Neural cell (in vitro differentiated cells): ENCODE results near the gene TNS1. TPM values are rescaled to one million over a fixed set of nuclear protein-coding genes. Genes with fewer than 3 reads are reported as not detected.

Experiments
- H2AFZ ChIP-seq: fragments of 200-600, 300-800 bp; sonication (generic), shearing (Covaris generic); 2 replicates; pipeline ENCODE4 v1.6.0; 2014; ENCODE audit warnings: low read depth, mild to moderate bottlenecking, antibody characterized with exemption, low read length, moderate library complexity
- H3F3A ChIP-seq: fragments of 200-600 bp; shearing (Covaris generic); 2 replicates; pipeline ENCODE4 v1.6.1; 2016; ENCODE audit warnings: mild to moderate bottlenecking, moderate library complexity, mixed read lengths, antibody characterized with exemption, low read length; ENCODE audit not compliant: insufficient read depth, poor library complexity, severe bottlenecking
- H3K27ac ChIP-seq: fragments of 200-600, 300-800 bp; sonication (generic), shearing (Covaris generic); 2 replicates; pipeline ENCODE4 v1.5.1; 2014; ENCODE audit warnings: mild to moderate bottlenecking, low read length, moderate library complexity
- H3K27me3 ChIP-seq: fragments of 300-800, 200-600 bp; sonication (generic), shearing (Covaris generic); 2 replicates; pipeline ENCODE4 v1.6.0; 2014; ENCODE audit warnings: mild to moderate bottlenecking, low read depth, low read length, moderate library complexity; ENCODE audit not compliant: insufficient read depth
- H3K36me3 ChIP-seq: fragments of 300-800, 200-600 bp; sonication (generic), shearing (Covaris generic); 2 replicates; pipeline ENCODE4 v1.5.1; 2014; ENCODE audit warnings: mild to moderate bottlenecking, antibody characterized with exemption, low read length, moderate library complexity; ENCODE audit not compliant: insufficient read depth
- H3K4me2 ChIP-seq: fragments of 300-800, 200-600 bp; sonication (generic), shearing (Covaris generic); 2 replicates; pipeline ENCODE4 v1.6.0; 2014; ENCODE audit warnings: mild to moderate bottlenecking, low read length
- H3K4me3 ChIP-seq: fragments of 300-800, 200-600 bp; sonication (generic), shearing (Covaris generic); 2 replicates; pipeline ENCODE4 v1.5.1; 2014; ENCODE audit warnings: mild to moderate bottlenecking, low read length, moderate library complexity
- H3K79me2 ChIP-seq: fragments of 200-600 bp; shearing (Covaris generic); replicated peaks from 2 replicates; pipeline ENCODE4 v1.6.0; 2014; ENCODE audit warnings: mild to moderate bottlenecking, low read length, moderate library complexity; ENCODE audit not compliant: insufficient read depth
- H3K9ac ChIP-seq: fragments of 300-800, 200-600 bp; sonication (generic), shearing (Covaris generic); 2 replicates; pipeline ENCODE4 v1.6.1; 2016; ENCODE audit warnings: mild to moderate bottlenecking, low read length, mixed read lengths
- H3K9me2 ChIP-seq: fragments of 200-600 bp; shearing (Covaris generic); 2 replicates; pipeline ENCODE4 v1.6.1; 2016; ENCODE audit warnings: mild to moderate bottlenecking, low read length, mixed read lengths; ENCODE audit not compliant: insufficient read depth
- H3K9me3 ChIP-seq: fragments of 200-600, 300-800 bp; sonication (generic), shearing (Covaris generic); 2 replicates; pipeline ENCODE4 v1.6.1; 2016; ENCODE audit warnings: mild to moderate bottlenecking, mixed run types, low read length, moderate library complexity, mixed read lengths
- H4K20me1 ChIP-seq: fragments of 200-600 bp; shearing (Covaris generic); 2 replicates; pipeline ENCODE4 v1.6.1; 2016; ENCODE audit warnings: mild to moderate bottlenecking, mixed run types; ENCODE audit not compliant: insufficient read depth
- EP300 ChIP-seq: fragments of 450-650 bp; conservative IDR thresholded peaks from 2 replicates; pipeline ENCODE4 v1.6.1; 2014; ENCODE audit warnings: antibody characterized with exemption, mild to moderate bottlenecking, moderate library complexity; ENCODE audit not compliant: poor library complexity, severe bottlenecking
- EZH2 ChIP-seq: fragments of 200-600, 300-800 bp; shearing (Covaris generic), sonication (generic); IDR thresholded peaks from 2 replicates; pipeline ENCODE4 v1.6.1; 2014; ENCODE audit warnings: antibody characterized with exemption, low read length, borderline replicate concordance, mild to moderate bottlenecking; ENCODE audit not compliant: insufficient read depth, poor library complexity, severe bottlenecking
- MXI1 ChIP-seq: fragments of 450-650 bp; conservative IDR thresholded peaks from 2 replicates; pipeline ENCODE4 v1.6.1; 2014; ENCODE audit warnings: antibody characterized with exemption, mild to moderate bottlenecking; ENCODE audit not compliant: poor library complexity, severe bottlenecking
- POLR2AphosphoS5 ChIP-seq: IDR thresholded peaks from 2 replicates; pipeline ENCODE4 v1.6.1; 2012
- RAD21 ChIP-seq: fragments of 450-650 bp; conservative IDR thresholded peaks from 2 replicates; pipeline ENCODE4 v1.6.1; 2014; ENCODE audit warnings: antibody characterized with exemption, mild to moderate bottlenecking, moderate library complexity
- REST ChIP-seq: IDR thresholded peaks from 2 replicates; pipeline ENCODE4 v1.6.1; 2012; ENCODE audit warnings: borderline replicate concordance
- SMC3 ChIP-seq: fragments of 450-650 bp; conservative IDR thresholded peaks from 2 replicates; pipeline ENCODE4 v1.6.1; 2014; ENCODE audit warnings: antibody characterized with exemption, mild to moderate bottlenecking, moderate library complexity; ENCODE audit not compliant: poor library complexity
- TAF1 ChIP-seq: IDR thresholded peaks from 2 replicates; pipeline ENCODE4 v1.6.1; 2012; ENCODE audit warnings: low read depth
- polyA plus RNA-seq: library from polyadenylated mRNA; depleted of rRNA; stranded (reverse); fragments of >200 nt; gene quantifications from 2 replicates; pipeline ENCODE4 v1.2.3, GENCODE V29; 2014
- TF ChIP-seq, protein P1 (sequence below): fragments of 450-650 bp; IDR thresholded peaks from 2 replicates; pipeline ENCODE4 v1.5.1; 2014; ENCODE audit warnings: antibody characterized with exemption, mild to moderate bottlenecking, moderate library complexity; ENCODE audit not compliant: poor library complexity, severe bottlenecking

TNS1 gene
- polyA plus RNA-seq, 1 donor from 2014 or later = 1.5 TPM

- Histone ChIP-seq H3K79me2 (no peaks in the 10 kb centered on the region), H3F3A (no peaks in the 10 kb centered on the region), H3K9me3 (no peaks in the 10 kb centered on the region), H3K36me3 (no peaks in the 10 kb centered on the region), H2AFZ (no peak overlapping the region), H3K9ac (no peak overlapping the region), H4K20me1 (no peaks in the 10 kb centered on the region), H3K4me2 (no peak overlapping the region), H3K9me2 (no peaks in the 10 kb centered on the region), H3K27me3 (no peaks in the 10 kb centered on the region), H3K4me3 (no peak overlapping the region), H3K27ac (no peak overlapping the region)
- TF ChIP-seq REST (no peak), POLR2AphosphoS5 (no peak), SMC3 (no peak), EZH2 (no peak), MXI1 (no peak)
Observed at GRCh38 chr2:217802266-217802665, 200.5 kb downstream of the TNS1 start.

DNA sequence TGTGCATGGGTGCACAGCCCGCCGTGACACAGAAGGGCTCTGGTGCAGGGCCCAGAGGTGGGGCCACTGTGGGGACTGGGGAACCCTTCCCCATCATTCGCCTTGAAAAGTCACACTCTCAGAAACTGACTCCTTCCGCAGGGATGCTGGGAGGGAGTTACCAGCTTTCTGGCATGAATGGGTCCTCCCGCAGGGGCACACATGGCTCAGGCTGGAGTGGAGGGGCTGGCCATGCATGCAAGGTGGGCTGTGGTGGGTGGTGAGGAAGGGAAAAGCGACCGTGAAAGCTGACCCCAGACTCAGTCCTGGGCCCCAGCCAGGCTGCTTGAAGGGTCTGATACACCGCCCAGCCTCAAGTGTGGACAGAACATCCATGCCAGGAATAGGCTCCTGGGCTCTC, 201.1 kb downstream of the TNS1 start:
- Histone ChIP-seq H3K27me3 (no peaks in the 10 kb centered on the region), H3F3A (no peaks in the 10 kb centered on the region), H4K20me1 (no peaks in the 10 kb centered on the region), H3K4me3 (no peak overlapping the region), H3K9me2 (no peaks in the 10 kb centered on the region), H3K79me2 (no peaks in the 10 kb centered on the region), H2AFZ (no peak overlapping the region), H3K27ac (no peak overlapping the region), H3K9me3 (no peaks in the 10 kb centered on the region), H3K4me2 (no peak overlapping the region), H3K9ac (no peak overlapping the region), H3K36me3 (no peaks in the 10 kb centered on the region)
- TF ChIP-seq, protein P1, sequence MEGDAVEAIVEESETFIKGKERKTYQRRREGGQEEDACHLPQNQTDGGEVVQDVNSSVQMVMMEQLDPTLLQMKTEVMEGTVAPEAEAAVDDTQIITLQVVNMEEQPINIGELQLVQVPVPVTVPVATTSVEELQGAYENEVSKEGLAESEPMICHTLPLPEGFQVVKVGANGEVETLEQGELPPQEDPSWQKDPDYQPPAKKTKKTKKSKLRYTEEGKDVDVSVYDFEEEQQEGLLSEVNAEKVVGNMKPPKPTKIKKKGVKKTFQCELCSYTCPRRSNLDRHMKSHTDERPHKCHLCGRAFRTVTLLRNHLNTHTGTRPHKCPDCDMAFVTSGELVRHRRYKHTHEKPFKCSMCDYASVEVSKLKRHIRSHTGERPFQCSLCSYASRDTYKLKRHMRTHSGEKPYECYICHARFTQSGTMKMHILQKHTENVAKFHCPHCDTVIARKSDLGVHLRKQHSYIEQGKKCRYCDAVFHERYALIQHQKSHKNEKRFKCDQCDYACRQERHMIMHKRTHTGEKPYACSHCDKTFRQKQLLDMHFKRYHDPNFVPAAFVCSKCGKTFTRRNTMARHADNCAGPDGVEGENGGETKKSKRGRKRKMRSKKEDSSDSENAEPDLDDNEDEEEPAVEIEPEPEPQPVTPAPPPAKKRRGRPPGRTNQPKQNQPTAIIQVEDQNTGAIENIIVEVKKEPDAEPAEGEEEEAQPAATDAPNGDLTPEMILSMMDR = no peak
- TF ChIP-seq EZH2 (no peak), MXI1 (no peak), TAF1 (no peak), REST (no peak), RAD21 (no peak), EP300 (no peak), SMC3 (no peak), POLR2AphosphoS5 (no peak)
